ENCODE results near the gene PLA2G4A.
A peak's percentile ranks its signal among the peaks of the same experiment; 100 is the strongest.

The PLA2G4A gene

DNA sequence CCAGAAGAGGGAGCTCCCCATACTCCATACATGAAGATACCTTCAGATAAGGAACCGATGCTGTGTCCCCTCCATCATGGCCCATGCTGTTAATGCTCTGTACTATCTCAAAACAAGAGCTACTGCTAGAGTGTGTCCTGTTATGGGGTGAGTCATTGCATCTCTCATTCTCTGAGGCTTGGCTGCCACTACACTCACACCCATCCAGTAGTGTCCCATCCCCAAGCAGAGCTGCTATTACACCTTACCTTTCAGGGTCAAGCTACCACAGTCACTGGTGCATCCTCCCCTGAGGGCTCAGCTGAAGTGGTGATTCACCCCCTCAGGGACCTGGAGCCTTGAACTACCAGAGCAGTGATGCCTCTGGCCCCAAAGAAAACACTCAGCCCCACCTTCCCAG, 198.5 kb downstream of the PLA2G4A start:
- peak; percentile 44 for DNase-seq (ENCODE audit: low spot score)

DNA sequence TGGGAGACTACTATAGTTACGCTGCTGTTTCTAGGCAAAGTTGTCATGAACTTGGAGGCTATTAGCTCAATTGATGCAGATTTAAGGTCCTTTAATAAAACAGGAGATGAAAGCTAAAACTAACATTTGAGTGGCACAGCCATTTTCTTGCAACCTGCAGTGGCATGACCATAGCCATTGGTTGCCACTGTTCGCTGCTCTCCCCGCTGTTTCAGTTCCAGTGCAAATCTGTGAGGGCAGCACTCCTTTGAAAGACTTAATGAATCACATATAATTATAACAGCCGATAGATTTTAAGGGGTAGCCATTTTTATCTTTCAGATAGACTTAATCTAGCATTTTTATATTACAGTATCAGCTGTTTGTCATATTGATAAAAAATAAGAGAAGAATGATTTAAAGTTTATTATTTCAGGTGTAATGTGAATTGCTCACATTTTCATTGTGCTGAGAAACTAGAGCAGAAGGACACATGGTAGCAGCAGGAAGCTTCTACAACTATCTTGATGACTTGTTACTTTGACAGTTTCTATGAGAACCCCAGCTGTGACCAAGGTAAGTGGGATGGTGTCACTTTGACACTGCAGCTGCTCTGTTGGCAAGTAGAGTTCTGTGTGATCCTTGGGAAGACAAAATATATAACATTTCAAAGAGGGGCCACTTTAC, 203.7 kb downstream of the PLA2G4A start:
- no peak for DNase-seq (ENCODE audit: low spot score)

DNA sequence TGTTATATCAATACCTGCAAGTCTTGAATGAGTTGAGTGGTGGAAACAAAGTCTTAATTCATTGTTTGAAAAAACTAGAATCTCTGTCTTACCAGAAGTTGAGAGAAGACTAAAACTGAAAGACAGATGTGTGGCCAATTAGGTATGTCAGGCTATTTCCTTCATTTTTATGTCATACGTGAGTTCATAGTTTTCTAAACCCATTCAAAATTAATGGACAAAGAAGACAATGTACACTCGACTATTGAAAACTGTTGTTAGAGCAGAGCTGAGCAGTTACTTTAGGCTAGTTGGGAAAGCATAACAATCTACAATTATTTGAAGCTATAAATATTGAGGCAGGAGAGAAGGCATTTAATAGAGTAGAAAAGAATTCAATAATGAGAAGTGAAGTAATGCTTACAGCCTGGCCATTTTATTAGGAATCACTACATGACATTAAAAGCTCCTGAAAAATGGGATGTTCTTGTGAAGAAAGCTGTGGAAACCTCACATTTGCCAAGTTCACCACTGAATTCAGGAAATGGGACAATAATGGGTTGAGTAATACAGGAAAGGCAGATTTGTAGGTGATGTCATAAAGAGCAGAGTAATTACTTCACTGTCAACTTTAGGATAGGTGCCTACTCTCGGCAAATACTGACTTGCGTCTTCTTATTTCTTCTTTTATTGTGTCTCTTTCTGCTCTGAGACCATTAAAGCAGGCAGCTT, 204.4 kb downstream of the PLA2G4A start:
- DNase-seq (ENCODE audit: low spot score), result no peak

DNA sequence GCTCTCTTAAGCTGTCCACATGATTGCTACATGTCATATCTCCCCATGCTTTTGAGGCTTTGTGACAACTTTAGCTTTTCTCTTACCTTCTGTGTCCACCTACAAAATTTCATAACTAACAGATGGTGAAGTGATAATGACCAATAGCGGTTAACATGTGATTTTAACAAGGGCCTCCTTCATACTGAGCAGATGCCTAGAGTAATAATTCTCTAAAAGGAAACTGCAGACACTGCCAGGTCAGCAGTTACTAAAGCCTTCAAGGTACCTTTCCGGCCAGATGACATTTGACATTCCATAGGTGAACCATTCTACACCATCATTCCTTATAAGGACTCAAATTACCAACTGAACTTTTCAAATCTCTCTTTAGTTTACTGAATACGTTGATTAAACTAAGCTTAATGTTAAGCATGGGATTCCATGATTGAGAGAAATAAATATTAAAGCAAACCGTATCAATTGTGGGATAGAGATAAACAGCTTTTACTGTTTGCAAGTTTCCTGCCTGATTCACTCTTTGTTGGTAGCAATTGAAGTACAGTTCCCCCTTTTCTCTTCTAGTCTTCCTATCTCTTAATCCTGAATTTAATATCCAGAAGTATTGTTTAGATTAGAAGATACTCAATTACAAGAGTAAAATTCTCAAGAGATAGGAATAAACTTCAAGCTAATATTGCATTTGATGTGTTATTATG, 205.1 kb downstream of the PLA2G4A start:
- DNase-seq (ENCODE audit: low spot score), result no peak

DNA sequence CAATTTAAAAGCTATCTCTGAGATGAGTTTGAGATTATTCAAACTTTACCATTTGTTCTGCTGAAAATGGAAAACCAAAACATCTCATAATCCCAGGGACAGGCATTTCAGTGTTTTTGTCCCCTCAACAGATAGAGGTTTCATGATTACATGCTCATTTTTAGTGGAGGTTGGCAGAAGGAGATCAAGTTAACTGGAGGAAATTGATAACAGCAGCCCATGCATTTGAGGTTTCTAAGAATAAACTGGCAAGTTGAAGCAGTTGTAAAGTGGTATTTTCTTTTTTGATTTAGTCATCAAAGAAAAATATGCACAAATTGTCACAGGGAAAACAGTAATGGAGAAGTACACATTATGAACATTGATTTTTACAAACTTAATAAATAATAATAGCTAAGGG, 205.8 kb downstream of the PLA2G4A start:
- DNase-seq (ENCODE audit: low spot score), result no peak

DNA sequence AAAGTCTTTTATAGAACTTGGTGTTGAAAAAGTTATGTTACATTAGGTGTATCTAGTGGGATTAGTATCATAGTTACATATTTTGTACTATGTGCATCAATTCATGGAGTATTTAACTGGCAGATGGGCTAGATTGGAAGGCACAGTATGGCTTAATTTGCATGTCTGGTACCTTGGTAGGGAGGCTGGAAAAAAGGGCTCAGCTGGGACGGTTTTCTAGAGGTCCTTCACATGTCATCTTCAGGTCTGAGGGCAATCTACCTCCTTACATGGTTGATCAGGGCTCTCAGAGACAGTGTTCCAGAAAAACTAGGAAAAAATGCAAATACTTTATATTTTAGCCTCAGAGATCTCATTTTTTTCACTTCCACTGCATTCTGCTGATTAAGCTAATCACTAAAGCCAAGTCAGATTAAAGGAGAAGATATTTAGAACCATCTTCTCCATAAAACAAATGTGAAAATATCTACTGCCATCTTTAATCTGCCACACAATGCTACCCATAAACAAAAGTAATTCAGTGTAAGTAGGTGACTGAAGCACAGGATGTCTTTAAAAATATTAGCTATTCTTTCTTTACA, 209.3 kb downstream of the PLA2G4A start:
- DNase-seq (ENCODE audit: low spot score), result no peak

All from left forelimb (tissue), 1 donor.